ENCODE results near the gene WDR55.
"Not testable (repeated sequence)": the region's sequence is repeated elsewhere in the genome, so short reads cannot be mapped to it uniquely, and the experiment has no call there.

Gene WDR55

DNA sequence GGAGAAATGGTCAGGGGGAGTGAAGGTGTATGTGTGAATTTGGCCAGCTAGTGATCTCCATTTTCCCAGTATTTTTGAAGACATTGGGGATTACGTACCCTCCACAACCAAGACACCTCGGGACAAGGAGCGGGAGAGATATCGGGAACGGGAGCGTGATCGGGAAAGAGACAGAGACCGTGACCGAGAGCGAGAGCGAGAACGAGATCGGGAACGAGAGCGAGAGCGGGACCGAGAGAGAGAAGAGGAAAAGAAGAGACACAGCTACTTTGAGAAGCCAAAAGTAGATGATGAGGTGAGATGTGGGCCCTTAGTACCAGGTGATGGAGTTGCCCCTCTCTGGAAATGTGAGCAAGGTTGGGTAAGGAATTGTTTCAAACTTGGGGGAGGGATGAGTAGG, 5.8 kb upstream of the WDR55 start:
- no peak for DNase-seq (ENCODE audit: low read depth)

DNA sequence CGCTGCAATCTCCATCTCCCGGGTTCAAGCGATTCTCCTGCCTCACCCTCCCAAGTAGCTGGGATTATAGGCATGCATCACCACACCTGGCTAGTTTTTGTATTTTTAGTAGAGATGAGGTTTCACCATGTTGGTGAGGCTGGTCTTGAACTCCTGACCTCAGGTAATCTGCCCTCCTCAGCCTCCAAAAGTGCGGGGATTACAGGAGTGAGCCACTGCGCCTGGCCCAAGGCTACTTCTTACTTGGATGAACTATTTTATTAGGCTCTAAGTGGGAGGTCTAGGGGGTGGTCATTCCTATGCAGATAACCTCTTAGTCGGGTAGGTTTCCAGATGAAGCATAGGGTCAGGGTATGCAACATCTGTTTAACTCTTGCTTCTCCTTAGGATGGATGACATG, 4.3 kb upstream of the WDR55 start:
- not testable (repeated sequence) for DNase-seq (ENCODE audit: low read depth)

DNA sequence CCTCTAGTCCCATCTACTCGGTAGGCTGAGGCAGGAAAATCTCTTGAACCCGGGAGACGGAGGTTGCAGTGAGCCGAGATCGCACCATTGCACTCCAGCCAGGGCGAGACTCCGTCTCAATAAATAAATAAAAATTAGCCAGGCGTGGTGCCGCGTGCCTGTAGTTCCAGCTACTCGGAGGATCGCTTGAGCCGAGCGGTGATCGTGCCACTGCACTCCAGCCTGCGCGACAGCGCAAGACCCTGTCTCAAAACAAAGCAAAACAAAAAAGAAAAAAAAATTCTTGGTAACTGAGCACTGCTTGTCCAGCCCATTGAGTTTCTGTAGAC, 710 bp upstream of the WDR55 start:
- no peak for DNase-seq (ENCODE audit: low read depth)

DNA sequence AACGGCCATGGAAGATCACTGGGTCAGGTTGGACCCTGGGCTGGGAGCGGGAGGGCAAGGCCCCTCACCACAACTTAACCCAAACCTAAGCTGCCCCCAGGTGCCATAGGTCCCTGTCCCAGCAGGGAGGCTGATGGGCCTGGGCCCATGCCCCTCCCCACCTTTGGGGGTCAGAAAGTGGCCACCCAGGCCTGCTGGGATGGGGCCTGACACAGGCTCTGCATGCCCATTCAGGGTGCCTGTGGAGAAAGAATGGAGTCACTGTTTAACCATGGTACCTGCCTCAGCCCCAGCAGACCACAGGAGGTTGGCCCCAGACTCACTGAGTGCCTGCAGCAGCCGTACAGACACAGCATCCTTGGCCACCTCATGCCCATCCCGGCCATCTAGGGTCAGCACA, 6.3 kb downstream of the WDR55 start:
- DNase-seq (ENCODE audit: low read depth), result not testable (repeated sequence)

DNA sequence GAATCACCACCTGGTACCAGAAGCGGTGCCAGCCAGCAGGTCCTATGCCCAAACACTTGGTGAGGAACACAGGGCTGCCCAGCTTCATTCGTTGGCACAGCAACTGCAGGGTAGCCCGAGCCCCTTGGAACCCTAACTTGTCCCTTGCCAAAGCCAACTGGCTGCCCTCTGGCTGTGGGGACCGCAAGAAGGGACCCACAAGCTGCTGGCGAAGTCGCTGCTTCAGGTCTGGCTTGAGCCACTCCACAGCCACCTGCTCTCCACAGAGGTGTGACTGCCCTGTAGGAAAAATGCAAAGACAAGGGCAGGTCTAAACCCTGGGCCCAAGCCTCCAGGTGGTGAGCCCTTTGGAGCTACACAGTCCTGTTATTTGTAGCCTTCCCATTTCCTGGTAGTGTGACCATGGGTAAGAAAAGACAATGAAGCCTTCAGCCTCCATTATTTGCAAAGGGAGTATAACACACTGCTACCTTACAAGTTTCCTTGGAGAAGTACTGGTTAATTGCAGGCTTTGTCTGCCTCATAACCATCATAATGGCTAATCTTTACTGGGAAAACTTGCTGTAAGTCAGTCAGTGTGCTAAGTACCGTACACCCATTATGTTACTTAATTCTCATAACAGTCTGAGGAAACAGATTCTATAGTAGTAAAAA, 6.9 kb downstream of the WDR55 start:
- no peak for DNase-seq (ENCODE audit: low read depth)

DNA sequence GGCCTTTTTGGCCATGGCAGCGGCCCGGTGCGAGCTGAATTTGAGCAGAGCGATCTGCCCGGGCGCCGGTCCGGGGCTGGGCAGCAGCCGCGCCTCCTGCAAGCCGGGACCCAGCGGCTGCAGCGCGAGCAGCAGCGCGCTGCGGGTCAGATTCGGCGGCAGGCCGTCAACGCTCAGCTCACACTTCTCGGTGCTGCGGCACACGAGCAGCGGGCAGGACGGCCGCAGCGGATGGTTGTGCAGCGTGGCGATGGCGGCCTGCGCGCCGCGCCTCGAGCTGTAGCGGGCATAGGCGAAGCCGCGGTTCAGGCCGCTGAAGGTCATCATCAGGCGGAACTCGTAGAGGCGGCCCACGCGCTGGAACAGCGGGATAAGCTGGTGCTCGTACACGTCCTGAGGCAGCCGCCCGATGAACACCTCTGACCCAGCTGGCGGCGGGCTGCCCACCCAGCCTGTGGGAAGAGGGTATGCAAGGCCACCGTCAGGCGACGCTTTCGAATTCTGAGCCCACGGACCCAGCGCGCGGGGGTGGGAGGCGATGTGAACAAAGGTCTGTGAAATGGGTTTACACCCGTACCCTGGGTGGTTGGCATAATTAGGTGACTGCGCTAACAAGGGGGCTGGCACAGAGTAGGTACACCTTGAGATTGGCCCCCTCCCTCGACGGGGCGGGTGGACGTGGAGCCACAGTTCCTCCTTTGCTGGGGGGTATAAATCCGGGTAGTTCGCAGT, 7.9 kb downstream of the WDR55 start:
- DNase-seq (ENCODE audit: low read depth), result no peak

DNA sequence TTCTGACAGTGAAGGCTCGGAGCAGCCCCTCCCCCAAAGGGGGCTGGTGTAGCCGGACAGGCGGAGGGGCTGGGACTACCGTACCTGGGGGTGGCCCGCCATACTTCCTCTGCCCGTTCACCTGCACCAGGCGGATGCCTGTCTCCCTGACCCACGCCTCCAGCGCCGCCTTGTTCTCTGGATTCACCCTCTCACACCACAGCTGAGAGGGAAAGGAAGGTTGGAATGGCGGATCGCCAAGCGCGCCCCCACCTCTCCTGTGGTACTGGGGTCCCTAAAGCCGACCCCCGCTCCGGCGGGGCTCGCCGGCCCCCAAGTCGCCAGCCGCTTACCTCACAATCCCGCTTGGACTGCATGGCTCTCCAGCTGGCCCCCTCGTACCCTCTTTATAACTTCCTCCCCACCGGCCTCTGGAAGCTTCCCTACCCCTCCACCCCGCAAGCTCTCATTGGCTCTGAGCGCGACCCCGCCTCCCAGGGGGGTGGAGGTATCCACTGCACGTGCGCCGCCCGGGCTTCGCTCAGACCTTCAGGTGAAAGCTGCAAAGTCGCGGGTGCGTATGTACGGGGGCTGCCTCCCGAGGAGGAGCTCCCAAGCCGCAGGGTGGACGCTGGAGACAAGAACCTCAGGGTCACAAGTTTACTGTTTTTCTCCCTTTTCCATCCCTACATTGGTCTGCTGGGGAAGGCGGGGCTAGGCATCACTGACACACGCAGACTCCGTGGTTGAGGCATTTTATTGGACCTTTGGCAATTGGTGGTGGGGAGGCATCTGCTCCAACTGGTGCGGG, 8.7 kb downstream of the WDR55 start, which contains the start of gene DND1:
TSS of gene DND1 (minus strand) at position 390 of the 790 bp plus-strand sequence. CDS start at position 356, 34 bp downstream.
- DNase-seq (ENCODE audit: low read depth), result no peak

DNA sequence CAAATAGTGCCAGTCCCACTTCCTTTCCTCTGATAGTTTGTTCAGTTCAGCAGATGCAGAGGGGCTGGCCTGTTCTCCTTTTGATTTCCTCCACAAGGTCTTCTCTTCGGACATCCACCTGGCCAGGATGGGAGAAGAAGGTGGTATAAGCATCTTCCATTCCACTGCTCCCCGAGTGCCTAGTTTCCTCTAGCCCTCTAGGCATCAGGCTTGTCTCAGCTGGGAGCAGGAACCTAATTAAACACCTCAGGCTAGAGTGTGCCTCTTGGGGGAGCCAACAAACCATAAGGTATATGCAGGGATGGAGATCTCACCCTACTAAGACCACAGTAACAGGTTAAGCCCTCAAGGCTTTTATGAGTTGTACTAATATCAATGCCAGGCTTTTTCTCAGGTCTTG, 9.5 kb downstream of the WDR55 start:
- DNase-seq (ENCODE audit: low read depth), result no peak

DNA sequence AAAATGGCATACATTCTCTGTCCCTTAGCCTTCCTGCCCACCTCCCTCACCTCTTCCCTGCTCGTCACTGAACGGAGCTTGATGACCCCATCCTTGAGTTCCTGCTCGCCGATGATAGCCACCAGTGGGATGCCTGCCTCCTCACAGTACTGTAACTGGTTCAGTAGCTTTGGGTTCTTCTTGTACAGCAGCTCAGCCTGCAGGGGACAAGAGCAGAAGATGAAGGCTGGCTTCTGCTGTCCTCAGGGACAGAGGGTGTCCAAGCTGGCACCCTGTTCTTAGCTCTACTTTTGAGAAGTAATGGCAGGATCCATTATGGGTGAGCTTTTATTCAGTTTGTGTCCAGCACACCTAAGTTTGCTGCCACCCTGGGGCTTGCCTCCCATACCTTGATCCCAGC, 9.9 kb downstream of the WDR55 start:
- DNase-seq (ENCODE audit: low read depth), result no peak

DNA sequence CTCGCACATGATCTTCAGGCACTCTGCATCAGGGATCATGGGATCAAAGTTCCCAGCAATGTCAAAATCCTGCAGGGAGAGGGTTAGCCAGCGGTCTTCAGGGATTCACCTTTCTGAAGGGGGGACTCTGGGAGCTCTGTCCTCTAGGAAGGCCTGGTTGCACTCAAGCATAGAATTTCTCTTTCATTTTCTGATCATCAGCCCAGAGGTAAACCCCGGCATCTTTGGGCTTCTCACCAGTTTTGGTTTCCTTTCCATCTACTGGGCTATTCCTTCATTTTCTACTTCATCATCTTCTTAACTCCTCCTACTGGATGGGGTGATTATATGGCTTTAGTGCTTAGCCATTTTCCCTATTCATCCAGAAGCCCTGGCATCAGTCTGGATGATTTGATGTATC, 13.2 kb downstream of the WDR55 start:
- DNase-seq (ENCODE audit: low read depth), result no peak

DNA sequence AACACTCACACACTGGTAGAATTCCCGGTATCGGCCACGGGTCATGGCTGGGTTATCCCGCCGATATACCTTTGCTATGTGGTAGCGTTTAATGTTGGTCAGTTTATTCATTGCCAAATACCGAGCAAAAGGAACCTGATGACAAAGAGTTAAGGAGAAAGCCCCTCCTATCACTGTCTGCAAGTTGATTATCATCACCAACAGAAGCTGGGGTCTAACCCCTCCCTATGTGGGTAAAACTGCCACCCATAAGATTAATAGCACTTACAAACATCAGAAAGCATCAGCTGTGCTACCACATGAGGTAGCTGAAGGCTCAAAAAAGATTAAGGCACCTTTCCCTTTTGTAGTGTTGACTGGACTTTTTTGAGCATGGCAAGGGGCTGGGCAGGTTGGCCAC, 14.3 kb downstream of the WDR55 start:
- DNase-seq (ENCODE audit: low read depth), result no peak

DNA sequence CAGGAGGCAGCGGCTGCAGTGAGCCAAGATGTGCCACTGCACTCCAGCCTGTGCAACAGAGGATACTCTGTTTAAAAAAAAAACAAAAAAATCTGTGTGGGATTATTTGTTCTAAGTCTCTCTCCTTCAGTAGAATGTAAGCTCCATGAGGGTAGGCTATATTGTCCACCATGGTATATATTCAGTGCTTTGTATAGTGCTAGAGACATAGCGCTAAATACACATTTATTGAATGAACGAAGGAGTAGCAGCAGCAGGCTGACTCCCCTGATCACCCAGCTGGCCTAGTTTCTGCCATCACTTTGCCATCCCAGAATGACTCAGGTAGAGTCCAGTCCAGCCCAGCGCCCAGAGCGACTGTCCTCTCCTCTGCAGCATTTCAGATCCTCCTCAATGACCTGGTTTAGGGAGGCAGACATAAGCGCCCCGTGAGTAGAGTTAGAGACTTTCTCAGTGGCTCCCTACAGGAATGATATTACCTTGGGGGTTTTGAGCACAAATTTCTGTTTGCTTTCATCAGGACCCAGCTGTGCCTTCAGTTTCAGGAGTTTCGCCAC, 25.8 kb downstream of the WDR55 start:
- DNase-seq (ENCODE audit: low read depth), result no peak

DNA sequence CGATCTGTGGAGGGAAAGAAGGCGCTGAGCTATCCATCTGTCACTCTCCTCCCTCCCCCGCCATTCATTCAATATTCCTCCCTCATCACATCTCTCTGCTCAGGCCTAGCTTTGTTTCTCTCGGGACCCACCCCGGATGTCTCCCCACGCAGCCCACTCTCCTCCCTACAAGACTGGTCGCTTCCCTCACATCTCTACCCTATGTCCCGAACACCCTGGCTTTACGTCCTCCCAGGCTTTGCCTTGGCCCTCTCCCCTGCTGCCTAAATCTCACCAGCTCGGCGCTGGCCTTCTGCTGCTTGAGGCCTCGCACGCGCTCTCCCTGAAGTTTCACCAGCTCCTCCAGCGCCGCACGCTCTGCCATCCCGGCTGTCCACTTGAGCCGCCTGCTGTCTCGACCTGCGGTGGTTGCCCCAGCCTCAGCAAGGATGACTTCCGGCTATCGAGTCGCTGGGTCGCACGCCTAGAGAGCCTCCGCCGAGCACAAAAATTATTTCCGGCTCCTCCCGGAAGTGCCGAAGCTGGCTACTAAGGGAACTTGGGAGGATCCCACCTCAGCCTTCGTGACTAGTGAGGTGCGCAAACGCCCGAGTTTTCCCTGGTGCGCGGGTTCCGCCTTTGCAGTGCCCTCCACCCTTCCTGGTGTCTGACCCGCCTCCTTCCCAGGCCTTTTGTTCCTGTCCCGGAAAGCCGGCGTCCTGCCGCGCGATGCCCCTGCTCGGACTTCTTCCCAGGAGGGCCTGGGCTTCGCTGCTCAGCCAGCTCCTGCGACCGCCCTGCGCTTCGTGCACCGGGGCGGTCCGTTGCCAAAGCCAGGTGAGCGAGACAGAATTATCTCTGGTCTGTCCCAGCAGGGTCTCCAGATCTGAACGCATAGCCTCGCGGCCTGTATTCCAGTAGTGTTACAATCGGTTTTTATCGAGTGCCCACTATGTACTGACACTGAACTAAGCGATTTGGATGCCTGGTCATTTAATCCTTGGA, 26.5 kb downstream of the WDR55 start, which contains the start of the genes HARS1 and HARS2:
TSS of gene HARS1 (minus strand) at position 430 of the 984 bp plus-strand sequence. CDS start at position 364, 66 bp downstream.
TSS of gene HARS2 (plus strand) at position 515 of the 984 bp plus-strand sequence. CDS start at position 709, 194 bp downstream.
- DNase-seq (ENCODE audit: low read depth), result peak; percentile 68

DNA sequence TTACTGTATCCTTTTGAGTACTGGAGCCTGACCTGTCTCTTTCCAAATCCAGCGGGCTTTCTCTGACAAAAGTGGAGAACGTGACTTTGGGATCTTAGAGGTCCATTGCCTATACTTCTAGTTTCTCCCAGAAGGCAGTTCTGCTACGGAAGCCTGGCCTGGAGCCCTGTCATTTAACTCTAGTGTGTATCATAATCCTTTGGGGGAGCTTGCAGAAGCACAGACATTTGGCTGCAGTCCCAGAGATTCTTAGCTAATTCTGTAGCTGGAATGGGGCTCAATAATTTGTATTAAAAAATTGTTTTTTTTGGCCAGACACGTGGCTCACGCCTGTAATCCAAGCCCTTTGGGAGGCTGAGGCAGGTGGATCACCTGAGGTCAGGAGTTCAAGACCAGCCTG, 29.6 kb downstream of the WDR55 start:
- DNase-seq (ENCODE audit: low read depth), result no peak

DNA sequence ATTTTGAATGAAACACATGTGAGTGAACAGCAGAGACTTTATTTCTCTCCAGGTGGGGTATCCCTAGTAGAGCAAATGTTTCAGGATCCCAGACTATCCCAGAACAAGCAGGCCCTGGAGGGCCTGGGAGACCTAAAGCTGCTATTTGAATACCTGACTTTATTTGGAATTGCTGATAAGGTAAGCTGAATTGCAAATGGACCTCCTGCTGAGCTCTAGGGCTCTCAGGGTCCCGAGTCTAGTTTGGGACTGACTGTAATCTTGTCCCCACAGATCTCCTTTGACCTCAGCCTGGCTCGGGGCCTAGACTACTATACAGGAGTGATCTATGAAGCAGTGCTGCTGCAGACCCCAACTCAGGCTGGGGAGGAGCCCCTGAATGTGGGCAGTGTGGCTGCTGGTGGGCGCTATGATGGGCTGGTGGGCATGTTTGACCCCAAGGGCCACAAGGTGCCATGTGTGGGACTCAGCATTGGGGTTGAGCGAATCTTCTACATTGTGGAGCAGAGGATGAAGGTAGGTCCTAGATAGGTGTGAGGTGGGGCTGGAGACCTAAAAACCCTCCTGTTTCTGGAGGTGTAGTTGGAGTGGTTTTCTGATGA, 32.3 kb downstream of the WDR55 start:
- no peak for DNase-seq (ENCODE audit: low read depth)

DNA sequence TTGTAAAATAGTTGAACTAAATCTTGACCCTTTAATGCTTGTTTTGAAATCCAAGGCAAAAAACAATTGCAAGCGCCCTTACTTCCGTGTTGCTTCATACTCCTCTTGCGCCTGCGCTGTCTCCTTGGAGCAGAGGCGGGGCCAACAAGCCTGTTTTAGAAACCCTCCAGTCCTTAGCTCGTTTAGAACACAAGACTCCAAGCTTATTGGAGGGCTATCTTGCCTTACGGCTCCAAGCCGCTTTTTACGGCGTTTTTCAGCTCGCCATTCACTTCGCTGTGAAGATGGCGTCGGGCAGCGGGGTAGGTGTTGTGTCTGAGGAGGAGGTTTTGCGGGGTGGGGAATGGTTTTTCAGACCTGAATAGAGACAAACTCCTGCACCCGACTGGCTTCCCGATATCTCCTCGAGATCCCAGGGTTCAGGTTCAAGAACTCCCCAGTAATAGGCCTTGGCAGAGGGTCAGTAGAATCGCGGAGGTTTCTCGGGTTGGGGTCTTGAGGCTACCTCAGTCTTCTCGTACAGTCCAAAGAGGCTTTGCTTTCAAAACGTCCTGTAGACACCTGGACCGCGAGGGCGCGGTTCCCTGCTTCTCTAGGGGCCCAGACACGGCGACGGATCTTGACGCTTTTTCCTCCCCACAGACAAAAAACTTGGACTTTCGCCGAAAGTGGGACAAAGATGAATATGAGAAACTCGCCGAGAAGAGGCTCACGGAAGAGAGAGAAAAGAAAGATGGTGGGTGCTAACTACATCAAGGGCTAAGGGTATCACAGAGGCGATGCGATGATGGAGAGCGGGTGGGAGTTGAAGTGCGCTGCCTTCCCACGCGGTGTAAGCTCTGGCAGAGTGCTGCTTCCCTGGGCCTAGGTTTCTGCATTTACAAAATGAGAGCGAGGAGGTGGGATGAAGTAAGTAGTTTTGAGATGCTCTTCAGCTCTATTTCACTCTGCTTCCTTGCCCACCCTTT, 35.8 kb downstream of the WDR55 start, which contains the start of gene ZMAT2:
TSS of gene ZMAT2 (plus strand) at position 271 of the 968 bp plus-strand sequence. CDS start at position 285, 14 bp downstream.
- peak; percentile 82 for DNase-seq (ENCODE audit: low read depth)

DNA sequence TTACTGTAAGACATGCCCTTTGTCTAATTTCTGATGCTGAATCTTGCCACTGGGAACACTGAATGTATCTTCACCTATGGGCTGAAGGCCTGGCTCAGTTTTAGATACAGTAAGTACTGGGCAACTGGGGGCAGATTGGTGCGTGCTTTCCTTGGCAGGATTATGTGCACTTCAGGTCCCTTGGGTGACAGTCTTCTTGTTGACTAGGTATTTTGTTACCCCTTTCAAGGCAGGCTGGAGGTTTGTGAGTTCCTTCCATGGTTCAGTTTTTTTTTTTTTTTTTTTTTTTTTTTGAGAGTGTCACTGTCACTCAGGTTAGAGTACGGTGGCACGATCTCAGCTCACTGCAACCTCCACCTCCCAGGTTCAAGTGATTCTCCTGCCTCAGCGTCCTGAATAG, 43.1 kb downstream of the WDR55 start:
- DNase-seq (ENCODE audit: low read depth), result no peak

DNA sequence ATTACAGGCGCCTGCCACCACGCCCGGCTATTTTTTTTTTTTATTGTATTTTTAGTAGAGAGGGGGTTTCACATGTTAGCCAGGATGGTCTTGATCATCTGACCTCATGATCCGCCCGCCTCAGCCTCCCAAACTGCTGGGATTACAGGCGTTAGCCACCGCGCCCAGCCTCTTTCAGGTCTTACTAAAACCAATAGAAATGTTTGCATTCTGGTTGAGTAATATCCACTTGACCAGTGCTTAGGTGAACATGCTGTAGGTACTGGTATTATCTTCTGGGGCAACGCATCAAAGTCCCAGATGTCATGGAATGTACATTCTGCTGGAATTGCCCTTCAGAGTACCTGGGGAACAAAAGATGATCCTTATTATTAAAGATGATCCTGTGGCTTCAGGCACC, 44.1 kb downstream of the WDR55 start:
- DNase-seq (ENCODE audit: low read depth), result not testable (repeated sequence)

DNA sequence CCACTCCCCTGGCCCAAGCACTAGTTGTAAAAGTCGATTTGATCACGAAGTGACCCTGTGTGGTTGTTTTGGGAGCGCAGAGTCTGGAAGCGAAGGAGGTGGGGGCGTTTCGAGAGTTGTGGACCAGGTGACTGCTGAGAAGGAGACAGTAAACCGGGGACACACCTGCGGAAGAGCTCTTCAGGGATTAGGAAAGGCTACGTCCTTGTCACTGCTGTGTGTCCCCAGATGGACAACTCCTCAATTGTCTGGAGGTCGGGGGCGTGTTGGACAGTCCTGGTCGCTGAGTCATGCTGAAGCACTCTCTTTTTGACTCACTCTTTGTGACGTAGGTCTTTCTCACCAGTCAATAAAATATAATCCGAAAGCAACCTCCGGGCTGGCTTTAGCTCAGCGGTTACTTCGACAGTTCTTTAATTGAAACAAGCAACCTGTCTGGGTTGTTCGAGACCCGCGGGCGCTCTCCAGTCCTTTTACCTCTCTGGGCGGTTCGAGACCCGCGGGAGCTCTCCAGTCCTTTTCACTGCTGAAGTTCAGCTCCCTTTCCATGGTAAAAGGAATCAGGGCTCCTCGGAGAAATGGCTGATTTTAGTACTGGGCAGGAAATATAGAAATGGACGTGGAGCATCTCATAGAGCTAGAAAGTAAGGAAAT, 46.3 kb downstream of the WDR55 start:
- DNase-seq (ENCODE audit: low read depth), result peak; percentile 69

All from stimulated activated CD8-positive, alpha-beta memory T cell treated with anti-CD3 and anti-CD28 coated beads, Interleukin-7, amount 100 ng/mL, for 24 hours (primary cell).